ENCODE data around the gene TIMELESS.
"Not testable (repeated sequence)": the region's sequence is repeated elsewhere in the genome, so short reads cannot be mapped to it uniquely, and the experiment has no call there.

Gene TIMELESS

GRCh38 chr12:56468216-56469006, 19.2 kb upstream of the TIMELESS start, which contains the start of gene SPRYD4:
SPRYD4 (plus strand) TSS chr12:56468578; CDS start chr12:56468592, 14 bp downstream.
- peak; percentile 97 for DNase-seq (ENCODE audit: low spot score)

GRCh38 chr12:56462565-56462964, 13.3 kb upstream of the TIMELESS start:
- DNase-seq (ENCODE audit: low spot score): no peak

- DNase-seq (ENCODE audit: low spot score): no peak
Measured at GRCh38 chr12:56461235-56462159, 12.3 kb upstream of the TIMELESS start.

- no peak for DNase-seq (ENCODE audit: low spot score)
Measured at GRCh38 chr12:56457817-56458216, 8.6 kb upstream of the TIMELESS start.

GRCh38 chr12:56454557-56454956, 5.3 kb upstream of the TIMELESS start, which contains the start of gene MIP:
MIP (minus strand) TSS chr12:56454657; CDS start chr12:56454613, 44 bp downstream.
- DNase-seq (ENCODE audit: low spot score): no peak

- no peak for DNase-seq (ENCODE audit: low spot score)
Measured at GRCh38 chr12:56451147-56451546, 1.9 kb upstream of the TIMELESS start.

GRCh38 chr12:56450241-56450640, 1.0 kb upstream of the TIMELESS start:
- DNase-seq (ENCODE audit: low spot score): no peak

GRCh38 chr12:56449622-56449984, 377 bp upstream of the TIMELESS start:
- no peak for DNase-seq (ENCODE audit: low spot score)

- not testable (repeated sequence) for DNase-seq (ENCODE audit: low spot score)
Measured at GRCh38 chr12:56443208-56443607, 6.0 kb downstream of the TIMELESS start.

- DNase-seq (ENCODE audit: low spot score): no peak
Measured at GRCh38 chr12:56437430-56438176, 11.6 kb downstream of the TIMELESS start.

GRCh38 chr12:56434828-56435227, 14.4 kb downstream of the TIMELESS start:
- DNase-seq (ENCODE audit: low spot score): no peak

GRCh38 chr12:56431850-56432249, 17.4 kb downstream of the TIMELESS start:
- no peak for DNase-seq (ENCODE audit: low spot score)

GRCh38 chr12:56431288-56431687, 17.9 kb downstream of the TIMELESS start:
- DNase-seq (ENCODE audit: low spot score): no peak

GRCh38 chr12:56425940-56426438, 23.2 kb downstream of the TIMELESS start:
- DNase-seq (ENCODE audit: low spot score): no peak

GRCh38 chr12:56425193-56425592, 24.0 kb downstream of the TIMELESS start:
- DNase-seq (ENCODE audit: low spot score): no peak

GRCh38 chr12:56420411-56420810, 28.8 kb downstream of the TIMELESS start:
- no peak for DNase-seq (ENCODE audit: low spot score)

- DNase-seq (ENCODE audit: low spot score): no peak
Measured at GRCh38 chr12:56417739-56418138, 31.5 kb downstream of the TIMELESS start.

GRCh38 chr12:56414401-56414800, 34.8 kb downstream of the TIMELESS start:
- no peak for DNase-seq (ENCODE audit: low spot score)

GRCh38 chr12:56413392-56413791, 35.8 kb downstream of the TIMELESS start:
- DNase-seq (ENCODE audit: low spot score): no peak

- DNase-seq (ENCODE audit: low spot score): no peak
Measured at GRCh38 chr12:56411781-56412639, 37.2 kb downstream of the TIMELESS start.

GRCh38 chr12:56410768-56411167, 38.5 kb downstream of the TIMELESS start:
- DNase-seq (ENCODE audit: low spot score): no peak

All from NAMALWA (cell line).